GM21390 (cell line): ENCODE data around the gene FUOM.
A peak's percentile ranks its signal among the peaks of the same experiment; 100 is the strongest.

Source experiments
- ATAC-seq: cut with Tn5 transposase; IDR thresholded peaks from one replicate; pipeline ENCODE4 v1.9.1; 2021; ENCODE audit not compliant: unreplicated experiment

FUOM gene

GRCh38 chr10:133357285-133358161, at the start of gene FUOM:
FUOM (minus strand) TSS chr10:133358019; CDS start chr10:133358007, 12 bp downstream.
- peak; percentile 74 for ATAC-seq

DNA sequence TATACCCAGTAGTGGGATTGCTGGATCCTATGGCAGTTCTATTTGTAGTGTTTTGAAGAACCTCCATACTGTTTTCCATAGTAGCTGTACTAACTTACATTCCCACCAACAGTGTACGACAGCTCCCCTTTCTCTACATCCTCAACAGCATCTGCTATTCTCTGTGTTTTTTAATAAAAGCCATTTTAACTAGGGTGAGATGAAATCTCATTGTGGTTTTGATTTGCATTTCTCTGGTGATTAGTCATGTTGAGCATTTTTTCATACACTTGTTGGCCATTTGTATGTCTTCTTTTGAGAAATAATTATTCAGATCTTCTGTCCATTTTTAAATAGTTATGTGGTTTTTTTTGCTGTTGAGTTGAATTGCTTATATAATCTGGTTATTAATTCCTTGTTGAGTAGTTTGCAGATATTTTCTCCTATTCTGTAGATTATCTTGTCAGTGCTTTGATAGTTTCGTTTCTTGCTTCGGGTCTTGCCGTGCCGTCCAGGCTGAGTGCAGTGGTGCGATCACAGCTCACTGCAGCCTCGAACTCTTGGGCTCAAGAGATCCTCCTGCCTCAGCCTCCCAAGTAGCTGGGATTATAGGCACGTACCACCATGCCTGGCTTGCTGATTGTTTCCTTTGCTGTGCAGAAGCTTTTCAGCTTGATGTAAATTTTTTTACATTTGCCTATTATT, 48.2 kb upstream of the FUOM start:
- peak; percentile 66 for ATAC-seq

- no peak for ATAC-seq
These were observed 47.5 kb upstream of the FUOM start for GRCh38 chr10:133405272-133405671.

DNA sequence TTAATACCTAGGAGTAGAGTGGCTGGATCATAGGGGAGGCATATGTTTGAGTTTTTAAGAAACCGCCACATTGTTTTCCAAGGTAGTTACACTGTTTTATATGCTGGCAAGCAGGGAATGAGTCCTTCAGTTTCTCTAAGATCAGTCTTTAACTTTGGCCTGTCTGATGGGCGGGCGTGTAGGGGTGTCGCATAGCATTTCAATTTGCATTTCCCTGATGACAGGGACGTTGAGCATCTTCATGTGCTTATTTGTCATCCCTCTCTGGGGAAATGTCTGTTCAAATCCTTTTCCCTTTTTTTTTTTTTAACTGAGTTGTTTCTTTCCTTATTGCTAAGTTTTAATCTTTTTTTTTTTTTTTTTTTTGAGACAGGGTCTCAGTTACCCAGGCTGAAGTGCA, 46.0 kb upstream of the FUOM start:
- no peak for ATAC-seq

DNA sequence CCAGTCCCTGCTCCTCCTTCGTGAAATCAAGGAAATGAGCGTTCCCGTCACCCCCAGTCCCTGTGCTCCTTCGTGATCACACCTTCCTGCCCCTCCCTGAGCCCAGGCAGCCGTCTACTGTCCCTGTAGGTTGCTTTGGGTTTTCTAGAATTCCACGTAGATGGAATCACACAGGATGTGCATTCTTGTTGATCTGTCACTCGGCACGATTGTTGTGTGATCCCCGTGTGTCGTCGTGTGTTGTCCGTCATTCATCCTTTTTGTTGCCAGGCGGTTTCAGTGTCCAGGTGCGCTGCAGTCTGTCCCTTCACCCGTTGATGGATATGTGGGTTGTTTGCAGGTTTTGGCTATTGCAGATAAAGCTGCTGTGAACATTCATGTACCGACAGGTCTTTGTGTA, 45.5 kb upstream of the FUOM start:
- no peak for ATAC-seq

DNA sequence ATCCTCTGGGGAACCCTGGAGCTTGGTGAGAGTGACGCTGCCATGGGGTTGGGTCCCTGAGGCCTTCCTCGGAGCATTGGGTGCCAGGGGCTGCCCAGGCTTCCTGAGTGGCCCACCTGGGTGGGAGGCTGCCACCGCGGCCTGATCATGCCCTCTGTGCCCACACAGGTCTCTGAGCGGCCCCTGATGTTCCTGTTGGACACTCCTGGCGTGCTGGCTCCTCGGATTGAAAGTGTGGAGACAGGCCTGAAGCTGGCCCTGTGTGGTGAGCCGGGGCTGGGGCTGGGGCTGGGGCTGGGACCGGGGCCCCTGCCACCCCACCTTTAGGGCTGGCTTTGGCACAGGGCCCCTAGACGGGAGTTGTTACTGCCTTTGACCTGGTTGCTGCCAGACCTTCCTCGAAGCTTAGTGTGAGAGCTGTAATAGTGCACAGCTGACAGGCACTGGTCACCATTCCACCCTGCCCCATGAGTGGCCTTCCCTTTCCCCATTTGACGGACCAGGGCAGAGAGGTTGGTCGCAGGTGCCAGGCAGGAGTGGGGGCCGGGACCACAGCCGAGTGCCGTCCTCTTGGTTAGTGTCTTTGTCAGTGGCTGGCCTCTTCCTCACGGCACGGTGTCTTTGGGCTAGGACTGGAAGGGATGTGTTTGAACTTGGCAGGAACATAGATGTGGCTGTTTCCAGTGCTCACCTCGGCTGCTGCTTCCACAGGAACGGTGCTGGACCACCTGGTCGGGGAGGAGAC, 44.3 kb upstream of the FUOM start:
- ATAC-seq: no peak

DNA sequence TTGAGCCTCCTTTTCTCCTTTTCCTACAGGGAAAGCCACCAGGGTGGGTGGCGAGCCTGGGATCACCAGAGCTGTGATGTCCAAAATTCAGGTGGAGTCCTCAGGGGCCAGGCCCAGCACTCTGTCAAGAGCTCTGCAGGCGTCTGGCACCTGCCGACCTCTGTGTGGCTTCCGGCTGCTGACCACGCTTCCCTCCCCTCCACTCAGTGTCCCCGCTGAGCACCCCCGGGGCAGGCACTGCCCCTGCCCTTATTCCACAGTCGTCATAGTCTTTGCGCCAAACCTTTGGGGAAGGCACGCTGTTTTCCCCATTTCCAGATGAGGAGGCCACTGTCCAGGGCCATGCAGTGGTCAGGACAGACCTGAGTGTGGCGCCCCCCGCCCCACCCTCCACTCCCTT, 43.7 kb upstream of the FUOM start:
- no peak for ATAC-seq

DNA sequence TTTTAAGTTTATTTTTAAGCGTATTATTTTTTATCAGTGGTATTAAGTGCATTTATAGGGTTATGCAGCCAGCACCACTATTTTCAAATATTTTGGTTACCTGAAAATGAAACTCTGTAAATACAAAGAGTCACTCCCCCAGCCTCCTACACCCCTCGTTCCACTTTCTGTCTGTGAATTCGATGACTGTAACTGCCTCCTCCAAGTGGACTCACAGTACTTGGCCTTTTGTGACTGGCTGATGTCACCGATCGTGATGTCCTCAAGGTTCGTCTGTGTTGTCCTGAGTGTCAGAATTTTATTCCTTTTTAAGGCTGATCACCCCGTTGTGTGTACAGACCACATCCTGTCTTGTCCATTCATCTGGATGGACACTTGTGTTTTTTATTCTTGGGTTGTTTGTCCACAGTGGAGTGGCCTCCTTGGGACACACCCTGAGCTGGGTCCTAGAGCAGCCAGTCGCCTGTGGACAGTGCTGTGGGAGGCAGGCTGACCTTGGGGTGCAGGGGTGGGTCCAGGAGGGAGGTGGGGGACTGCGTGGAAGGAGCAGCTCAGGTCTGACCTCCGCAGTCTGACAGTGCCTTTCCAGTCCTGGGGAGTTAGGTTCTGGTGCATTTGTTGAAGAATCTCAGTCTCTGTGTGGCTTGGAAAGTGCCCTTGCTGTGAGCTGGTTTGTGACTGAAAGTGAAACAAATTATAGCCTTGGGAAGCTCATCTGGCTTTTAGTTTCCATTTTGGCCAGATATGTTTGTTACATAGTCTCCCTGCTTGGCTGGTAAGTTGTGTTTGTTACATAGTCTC, 43.0 kb upstream of the FUOM start:
- peak; percentile 77 for ATAC-seq

GRCh38 chr10:133399123-133399601, 41.3 kb upstream of the FUOM start:
- no peak for ATAC-seq

- no peak for ATAC-seq
These were observed 40.1 kb upstream of the FUOM start for GRCh38 chr10:133397938-133398337.

GRCh38 chr10:133396035-133396624, 38.3 kb upstream of the FUOM start:
- ATAC-seq: no peak

DNA sequence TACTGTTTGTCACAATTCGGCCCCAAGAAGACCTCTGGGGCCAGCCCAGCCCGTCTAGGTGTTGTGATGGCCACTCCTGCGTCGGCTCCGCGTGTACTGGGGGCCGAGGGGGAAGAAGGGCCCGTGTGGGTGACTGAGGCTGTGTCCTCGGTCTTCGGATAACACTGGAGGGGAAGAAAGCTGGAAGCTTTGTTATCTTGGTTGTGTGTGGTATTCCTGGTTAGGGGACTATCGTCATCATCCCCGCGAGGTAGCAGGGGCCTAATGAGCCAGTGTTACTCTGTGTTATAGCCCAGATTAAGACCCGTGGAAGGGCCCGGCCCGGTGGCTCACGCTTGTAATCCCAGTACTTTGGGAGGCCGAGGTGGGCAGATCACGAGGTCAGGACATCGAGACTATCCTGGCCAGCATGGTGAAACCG, 37.0 kb upstream of the FUOM start:
- ATAC-seq: no peak

GRCh38 chr10:133394064-133394663, 36.3 kb upstream of the FUOM start, which contains the start of gene MTG1:
MTG1 (plus strand) TSS chr10:133394157; CDS start chr10:133394221, 64 bp downstream.
- peak; percentile 59 for ATAC-seq

DNA sequence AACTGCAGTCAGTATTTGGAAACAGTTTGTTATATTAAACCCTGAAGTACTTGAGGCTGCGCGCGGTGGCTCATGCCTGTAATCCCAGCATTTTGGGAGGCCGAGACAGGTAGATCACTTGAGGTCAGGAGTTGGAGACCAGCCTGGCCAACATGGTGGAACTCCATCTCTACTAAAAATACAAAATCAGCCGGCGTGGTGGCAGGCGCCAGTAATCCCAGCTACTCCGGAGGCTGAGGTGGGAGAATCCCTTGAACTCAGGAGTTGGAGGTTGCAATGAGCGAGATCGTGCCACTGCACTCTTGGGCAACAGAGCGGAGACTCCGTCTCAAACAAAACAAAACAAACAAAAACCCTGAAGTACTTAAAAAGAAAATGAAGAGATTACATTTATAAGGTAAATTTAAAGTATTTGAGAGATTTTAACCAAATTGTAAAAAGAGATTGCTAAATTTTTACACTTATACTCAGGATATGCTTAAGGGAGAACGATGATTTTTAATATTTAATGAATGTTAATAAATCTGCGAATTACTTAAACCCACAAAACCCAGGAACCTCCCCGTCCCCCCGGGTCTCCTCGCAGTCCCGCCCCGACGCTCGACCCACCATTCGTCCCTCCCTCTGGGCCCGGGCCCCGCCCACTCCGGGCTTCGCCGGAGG, 35.7 kb upstream of the FUOM start:
- no peak for ATAC-seq

DNA sequence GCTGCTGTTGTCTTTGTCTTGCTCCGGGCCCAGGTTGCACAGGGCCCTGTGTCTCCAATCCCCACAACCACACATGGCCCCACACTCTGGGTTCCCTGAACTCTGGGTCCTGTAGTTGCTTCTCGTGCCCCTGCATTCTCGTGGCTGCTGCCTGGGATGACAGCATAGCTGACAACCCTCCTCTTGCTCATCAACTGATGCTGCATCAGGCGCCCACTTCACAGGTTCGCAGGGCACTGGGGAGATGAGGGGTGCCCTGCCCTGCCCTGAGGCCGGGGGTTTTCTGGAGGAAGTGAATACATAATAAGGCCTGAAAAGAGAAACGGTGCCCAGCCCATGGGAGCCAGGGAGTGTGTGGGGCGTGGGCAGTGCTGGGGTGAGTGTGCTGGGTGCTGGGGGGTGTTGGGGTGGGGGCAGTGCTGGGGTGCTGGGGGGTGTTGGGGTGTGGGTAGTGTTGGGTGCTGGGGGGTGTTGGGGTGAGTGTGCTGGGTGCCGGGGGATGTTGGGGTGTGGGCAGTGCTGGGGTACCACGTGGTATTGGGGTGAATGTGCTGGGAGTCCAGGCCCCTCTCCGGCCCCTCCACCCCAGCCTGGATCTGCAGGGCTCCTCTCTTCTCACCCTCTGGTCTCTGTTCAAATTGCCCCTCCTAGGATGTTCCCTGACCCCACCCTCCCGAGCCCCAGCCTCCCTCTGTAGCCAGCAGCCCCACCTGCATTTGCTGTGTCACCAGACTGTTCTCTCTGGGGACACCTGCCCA, 34.1 kb upstream of the FUOM start:
- ATAC-seq: no peak

GRCh38 chr10:133391249-133391635, 33.4 kb upstream of the FUOM start:
- ATAC-seq: no peak

DNA sequence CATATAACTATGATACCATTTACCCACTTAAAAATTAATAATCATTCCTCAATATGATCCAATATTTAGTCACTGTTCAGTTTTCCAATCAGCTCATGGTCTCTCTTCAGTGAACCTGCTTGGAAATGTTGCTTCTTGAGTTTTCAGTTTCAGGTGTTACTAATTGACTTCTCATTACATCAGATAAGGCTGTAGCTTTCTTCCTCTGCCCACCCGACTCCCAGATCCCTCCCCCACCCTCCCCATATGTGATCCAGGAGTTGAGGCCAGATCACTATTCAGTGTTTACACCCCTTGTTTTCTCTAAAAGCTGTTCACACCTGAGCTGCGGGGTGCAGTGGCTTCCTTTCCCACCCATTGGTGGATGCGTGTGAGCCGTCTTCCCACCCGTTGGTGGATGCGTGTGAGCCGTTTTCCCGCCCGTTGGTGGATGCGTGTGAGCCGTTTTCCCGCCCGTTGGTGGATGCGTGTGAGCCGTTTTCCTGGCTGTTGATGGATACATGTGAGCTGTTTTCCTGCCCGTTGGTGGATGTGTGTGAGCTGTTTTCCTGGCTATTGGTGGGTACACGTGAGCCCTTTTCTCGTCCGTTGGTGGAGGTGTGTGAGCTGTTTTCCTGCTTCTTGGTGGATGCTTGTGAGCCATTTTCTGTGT, 32.9 kb upstream of the FUOM start:
- no peak for ATAC-seq
